Transverse colon (tissue), 4 donors: ENCODE results near the gene EYS. TPM values are rescaled to one million over a fixed set of nuclear protein-coding genes. Genes with fewer than 3 reads are reported as not detected.
"Not testable (repeated sequence)": the region's sequence is repeated elsewhere in the genome, so short reads cannot be mapped to it uniquely, and the experiment has no call there.

Source experiments
- DNase-seq: peaks from one replicate; pipeline ENCODE4 v3.0.0-alpha.2; 2019
- H3K27ac ChIP-seq, 4 donors: fragments of 200-600 bp; sonication (generic); 2 replicates each; pipeline ENCODE4 v1.5.1; 2016 to 2018; ENCODE audit warnings: inconsistent platforms in 4 of 4
- H3K27me3 ChIP-seq: fragments of 200-600 bp; sonication (generic); 2 replicates; pipeline ENCODE4 v1.5.1; 2017; ENCODE audit warnings: inconsistent platforms
- H3K36me3 ChIP-seq, 4 donors: fragments of 200-600 bp; sonication (generic); 2 replicates each; pipeline ENCODE4 v1.5.1; 2017 to 2019; ENCODE audit warnings: inconsistent platforms in 4 of 4
- H3K4me1 ChIP-seq, 4 donors: fragments of 200-600 bp; sonication (generic); 2 replicates each; pipeline ENCODE4 v1.5.1; 2017 to 2020; ENCODE audit warnings: inconsistent platforms in 4 of 4
- H3K4me3 ChIP-seq, 4 donors: fragments of 200-600 bp; sonication (generic); 1 replicate in 1 of 4; 2 replicates in 3 of 4; pipeline versions ENCODE4 v1.5.1 to v1.6.1; 2017 to 2019; ENCODE audit warnings: inconsistent platforms in 4 of 4
- H3K9me3 ChIP-seq, 2 donors: fragments of 200-600 bp; sonication (generic); 2 replicates each; pipeline ENCODE4 v1.5.1; 2017 to 2019; ENCODE audit warnings: inconsistent platforms in 2 of 2
- EP300 ChIP-seq: sonication (generic); formaldehyde crosslinking; IDR thresholded peaks from one replicate; pipeline ENCODE4 v1.6.1; 2017; ENCODE audit warnings: antibody characterized with exemption, low read depth
- POLR2A ChIP-seq: fragments of 450-650 bp; IDR thresholded peaks from one replicate; pipeline ENCODE4 v1.6.1; 2016; ENCODE audit warnings: antibody characterized with exemption, mild to moderate bottlenecking, moderate library complexity
- POLR2AphosphoS5 ChIP-seq, 3 donors: sonication (generic); formaldehyde crosslinking; IDR thresholded peaks; one replicate each; pipeline ENCODE4 v1.6.1; 2016; ENCODE audit warnings: antibody characterized with exemption in 3 of 3
- WGBS, 2 donors: methylation state at CpG; one replicate each; pipeline ENCODE4 v1.1.5; 2018; ENCODE audit warnings: low coverage in 1 of 2; 5-methylcytosine and 5-hydroxymethylcytosine counted together
- in situ Hi-C, 4 donors: fragments of 200-750 bp; cut with MboI; loops; one replicate each; pipeline versions ENCODE4 v1.15.0 to v1.15.1; 2017; ENCODE audit warnings: low sequenced_read_pairs in 3 of 4, low pct_ligation_motif_present in 1 of 4, low pct_unique_long_range_greater_than_20kb in 1 of 4
- intact Hi-C: fragments of 100-400 bp; cut with DNase I; formaldehyde crosslinking; loops from one replicate; pipeline ENCODE4 v1.15.1; 2023; ENCODE audit warnings: low total_unique reads
- total RNA-seq, 4 donors: library from RNA; depleted of rRNA; stranded (reverse); fragments of >200 nt; gene quantifications; one replicate each; pipeline ENCODE4 v1.1.0, GENCODE V29; 2016
- TF ChIP-seq, protein P1 (sequence below), 5 experiments: fragments of 200-600 bp in 3 of 5; fragments of 450-650 bp in 2 of 5; sonication (generic) in 3 of 5; IDR thresholded peaks; 1 replicate in 2 of 5; 2 replicates in 3 of 5; pipeline ENCODE4 v1.5.1; 2016 to 2017; ENCODE audit warnings: antibody characterized with exemption in 5 of 5, inconsistent platforms in 3 of 5, mild to moderate bottlenecking in 2 of 5, moderate library complexity in 1 of 5

EYS gene
- total RNA-seq, 4 donors from 2014 or later, result 0.41 TPM; not detected in 3

DNA sequence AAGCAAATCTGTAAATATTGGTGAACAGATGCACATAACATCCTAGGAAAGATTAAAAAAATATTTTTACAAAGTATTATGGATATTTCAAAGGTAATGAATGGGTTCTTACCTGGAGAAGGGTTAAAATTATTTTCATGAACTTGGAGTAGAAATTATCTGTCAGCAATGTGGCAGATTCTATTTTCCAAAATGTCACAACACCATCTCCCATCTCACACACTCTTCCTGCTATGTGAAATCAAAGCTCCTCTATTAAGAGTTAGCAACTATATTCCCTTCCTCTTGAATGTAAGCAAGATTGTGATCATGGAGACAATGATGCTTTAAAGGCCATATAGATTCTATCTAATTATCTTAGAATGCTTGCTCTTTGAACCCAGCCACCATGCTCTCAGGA, 304.5 kb downstream of the EYS start:
- TF ChIP-seq POLR2A (no peak), POLR2AphosphoS5 (IDR thresholded peaks at IDR 0.05) (no peak), EP300 (no peak)
- TF ChIP-seq, protein P1, sequence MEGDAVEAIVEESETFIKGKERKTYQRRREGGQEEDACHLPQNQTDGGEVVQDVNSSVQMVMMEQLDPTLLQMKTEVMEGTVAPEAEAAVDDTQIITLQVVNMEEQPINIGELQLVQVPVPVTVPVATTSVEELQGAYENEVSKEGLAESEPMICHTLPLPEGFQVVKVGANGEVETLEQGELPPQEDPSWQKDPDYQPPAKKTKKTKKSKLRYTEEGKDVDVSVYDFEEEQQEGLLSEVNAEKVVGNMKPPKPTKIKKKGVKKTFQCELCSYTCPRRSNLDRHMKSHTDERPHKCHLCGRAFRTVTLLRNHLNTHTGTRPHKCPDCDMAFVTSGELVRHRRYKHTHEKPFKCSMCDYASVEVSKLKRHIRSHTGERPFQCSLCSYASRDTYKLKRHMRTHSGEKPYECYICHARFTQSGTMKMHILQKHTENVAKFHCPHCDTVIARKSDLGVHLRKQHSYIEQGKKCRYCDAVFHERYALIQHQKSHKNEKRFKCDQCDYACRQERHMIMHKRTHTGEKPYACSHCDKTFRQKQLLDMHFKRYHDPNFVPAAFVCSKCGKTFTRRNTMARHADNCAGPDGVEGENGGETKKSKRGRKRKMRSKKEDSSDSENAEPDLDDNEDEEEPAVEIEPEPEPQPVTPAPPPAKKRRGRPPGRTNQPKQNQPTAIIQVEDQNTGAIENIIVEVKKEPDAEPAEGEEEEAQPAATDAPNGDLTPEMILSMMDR (IDR thresholded peaks at IDR 0.05), result no peak
- H3K36me3 ChIP-seq, result no peaks in the 10 kb centered on the region
- intact Hi-C loops (no loop called here), in situ Hi-C loops (no loop called here)
- no peak overlapping the region for H3K4me3 ChIP-seq
- no peak overlapping the region for H3K27ac ChIP-seq
- no peaks in the 10 kb centered on the region for H3K9me3 ChIP-seq
- no peak for DNase-seq
- no peaks in the 10 kb centered on the region for H3K27me3 ChIP-seq
- H3K4me1 ChIP-seq, result no peaks in the 10 kb centered on the region

DNA sequence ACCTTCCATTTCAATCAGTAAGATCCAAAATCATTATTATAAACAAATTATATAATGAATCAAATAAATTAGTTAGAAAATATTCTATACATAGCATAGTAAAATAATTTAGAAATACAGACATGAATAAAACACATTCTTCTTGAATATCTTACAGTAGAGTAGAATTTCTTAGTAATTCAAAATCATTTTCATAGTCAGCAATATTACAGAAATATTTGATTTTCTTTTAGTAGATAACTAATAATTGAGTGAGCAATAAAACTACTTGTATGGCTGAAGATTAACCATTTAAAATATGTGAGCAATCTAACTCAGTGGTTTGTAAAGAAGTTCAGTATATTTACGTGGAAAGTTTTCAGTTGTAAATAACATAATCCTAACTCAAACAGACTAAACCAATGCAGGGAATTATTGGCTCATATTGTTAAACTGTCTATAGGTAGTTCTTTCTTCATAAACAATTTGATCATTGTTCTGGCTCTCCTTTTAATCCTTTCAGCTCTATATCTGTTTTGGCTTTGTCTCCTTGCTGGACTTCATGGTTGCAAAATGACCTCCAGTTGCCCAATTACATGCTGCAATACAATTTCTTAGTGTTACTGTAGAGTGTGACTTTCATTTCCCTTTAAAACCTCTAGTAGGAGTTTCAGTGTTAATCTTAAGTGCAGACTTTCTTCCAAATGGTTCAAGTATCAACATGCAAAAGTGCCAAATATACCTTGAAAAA, 307.5 kb downstream of the EYS start:
- Histone ChIP-seq H3K4me1 (no peaks in the 10 kb centered on the region), H3K4me3 (no peak overlapping the region), H3K27ac (no peak overlapping the region), H3K9me3 (no peaks in the 10 kb centered on the region), H3K36me3 (no peaks in the 10 kb centered on the region), H3K27me3 (no peaks in the 10 kb centered on the region)
- WGBS, 2 donors, result 33 to 38% methylated on average over 1 of the region's 1 CpG
- intact Hi-C loops, result no loop called here
- DNase-seq, result no peak
- no peak for TF ChIP-seq POLR2AphosphoS5 (IDR thresholded peaks at IDR 0.05)
- in situ Hi-C loops, result loop anchor here in 1 of 4 donors (25.0 kb wide), 1 partner anchor 88 kb away; no protein-coding TSS in a partner anchor

- Histone ChIP-seq H3K9me3 (no peaks in the 10 kb centered on the region), H3K4me3 (no peak overlapping the region), H3K27ac (no peak overlapping the region), H3K27me3 (no peaks in the 10 kb centered on the region), H3K4me1 (no peaks in the 10 kb centered on the region), H3K36me3 (no peaks in the 10 kb centered on the region)
- TF ChIP-seq POLR2A (no peak), EP300 (no peak), POLR2AphosphoS5 (IDR thresholded peaks at IDR 0.05) (no peak)
- TF ChIP-seq, protein P1 (IDR thresholded peaks at IDR 0.05), result no peak
- in situ Hi-C loops, result loop anchor here in 1 of 4 donors (25.0 kb wide), 1 partner anchor 88 kb away; no protein-coding TSS in a partner anchor
- WGBS, 2 donors, result 89 to 90% methylated on average over 2 of the region's 2 CpGs
- DNase-seq, result no peak
- intact Hi-C loops, result no loop called here
Measured at GRCh38 chr6:65398851-65399250, 308.2 kb downstream of the EYS start.

GRCh38 chr6:65350530-65350929, 356.5 kb downstream of the EYS start:
- no peak for DNase-seq
- intact Hi-C loops (no loop called here), in situ Hi-C loops (no loop called here)
- Histone ChIP-seq H3K27ac (no peak overlapping the region), H3K27me3 (no peaks in the 10 kb centered on the region), H3K9me3 (no peaks in the 10 kb centered on the region), H3K4me1 (no peaks in the 10 kb centered on the region), H3K4me3 (no peak overlapping the region), H3K36me3 (no peaks in the 10 kb centered on the region)
- TF ChIP-seq POLR2A (no peak), EP300 (no peak), POLR2AphosphoS5 (IDR thresholded peaks at IDR 0.05) (no peak)
- TF ChIP-seq, protein P1 (IDR thresholded peaks at IDR 0.05), result no peak
- WGBS, 2 donors, result 54 to 65% methylated on average over 4 of the region's 4 CpGs

- WGBS, 2 donors, result 82% methylated on average over 8 of the region's 10 CpGs; no CpG with 5 or more reads in 1 of the 2 donors
Measured at GRCh38 chr6:65302655-65303054, 404.4 kb downstream of the EYS start.

More at GRCh38 chr6:65302655-65303054, 404.4 kb downstream of the EYS start:
- H3K4me3 ChIP-seq, intact Hi-C loops, DNase-seq, H3K9me3 ChIP-seq, H3K36me3 ChIP-seq, H3K4me1 ChIP-seq, H3K27me3 ChIP-seq, H3K27ac ChIP-seq, in situ Hi-C loops: not testable (repeated sequence)
